Measurements from ENCODE around the gene SLC38A6. TPM values are rescaled to one million over a fixed set of nuclear protein-coding genes. Genes with fewer than 3 reads are reported as not detected.

The SLC38A6 gene
- total RNA-seq, 2 donors from 2014 or later = 5.9 to 9.3 TPM

DNA sequence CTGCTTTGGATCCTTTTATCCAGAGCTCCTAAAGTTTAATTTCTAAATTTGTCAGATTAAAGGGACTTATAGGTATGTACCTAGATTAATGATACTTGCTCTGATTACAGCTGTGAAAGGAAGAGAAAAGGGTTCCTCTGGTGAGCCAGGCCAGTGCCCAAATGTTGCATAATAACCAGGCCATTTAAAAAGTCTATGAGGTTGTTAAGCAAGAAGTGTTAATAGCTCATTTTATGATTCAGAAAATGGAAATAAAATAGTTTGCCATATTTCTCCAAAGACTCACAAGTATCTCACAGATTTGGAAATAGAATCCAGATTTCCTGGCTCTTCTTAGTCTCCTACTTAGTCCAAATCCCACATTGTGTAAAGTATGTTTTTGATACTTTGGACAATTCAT, 67.6 kb downstream of the SLC38A6 start:
- no peak for DNase-seq
- no peak for TF ChIP-seq POLR2A (IDR thresholded peaks at IDR 0.05)
- TF ChIP-seq, protein P1, sequence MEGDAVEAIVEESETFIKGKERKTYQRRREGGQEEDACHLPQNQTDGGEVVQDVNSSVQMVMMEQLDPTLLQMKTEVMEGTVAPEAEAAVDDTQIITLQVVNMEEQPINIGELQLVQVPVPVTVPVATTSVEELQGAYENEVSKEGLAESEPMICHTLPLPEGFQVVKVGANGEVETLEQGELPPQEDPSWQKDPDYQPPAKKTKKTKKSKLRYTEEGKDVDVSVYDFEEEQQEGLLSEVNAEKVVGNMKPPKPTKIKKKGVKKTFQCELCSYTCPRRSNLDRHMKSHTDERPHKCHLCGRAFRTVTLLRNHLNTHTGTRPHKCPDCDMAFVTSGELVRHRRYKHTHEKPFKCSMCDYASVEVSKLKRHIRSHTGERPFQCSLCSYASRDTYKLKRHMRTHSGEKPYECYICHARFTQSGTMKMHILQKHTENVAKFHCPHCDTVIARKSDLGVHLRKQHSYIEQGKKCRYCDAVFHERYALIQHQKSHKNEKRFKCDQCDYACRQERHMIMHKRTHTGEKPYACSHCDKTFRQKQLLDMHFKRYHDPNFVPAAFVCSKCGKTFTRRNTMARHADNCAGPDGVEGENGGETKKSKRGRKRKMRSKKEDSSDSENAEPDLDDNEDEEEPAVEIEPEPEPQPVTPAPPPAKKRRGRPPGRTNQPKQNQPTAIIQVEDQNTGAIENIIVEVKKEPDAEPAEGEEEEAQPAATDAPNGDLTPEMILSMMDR (IDR thresholded peaks at IDR 0.05) = no peak
- no peak for ATAC-seq
- no peaks in the 10 kb centered on the region for H3K9me3 ChIP-seq
- H3K4me3 ChIP-seq = no peak overlapping the region
- intact Hi-C loops (cut with DNase I) = no loop called here
- no peak overlapping the region for H3K27ac ChIP-seq
- no peaks in the 10 kb centered on the region for H3K27me3 ChIP-seq
- no peaks in the 10 kb centered on the region for H3K4me1 ChIP-seq
- no peaks in the 10 kb centered on the region for H3K36me3 ChIP-seq (replicated peaks in 1 of 2; ENCODE audit: insufficient read depth in 1 of 2, low read depth in 2 of 2)

DNA sequence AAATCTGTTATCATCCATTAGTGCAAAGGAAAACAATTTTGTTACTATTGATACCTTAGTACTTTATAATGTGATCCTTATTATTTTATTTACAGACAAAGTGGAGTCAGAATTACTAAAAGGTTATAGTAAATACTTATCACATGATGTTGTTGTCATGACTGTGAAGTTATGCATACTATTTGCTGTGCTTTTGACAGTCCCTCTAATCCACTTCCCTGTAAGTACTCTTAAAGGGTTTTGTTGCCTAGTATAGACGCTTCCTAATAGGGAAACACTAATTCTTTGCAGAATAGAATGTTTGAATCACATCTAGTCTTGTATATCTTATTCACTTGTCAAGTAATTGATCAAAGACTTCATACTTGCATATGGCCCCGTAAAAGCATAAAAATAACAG, 69.4 kb downstream of the SLC38A6 start:
- H3K36me3 ChIP-seq (replicated peaks in 1 of 2; ENCODE audit: insufficient read depth in 1 of 2, low read depth in 2 of 2) = no peaks in the 10 kb centered on the region
- no peak overlapping the region for H3K27ac ChIP-seq
- H3K4me3 ChIP-seq = no peak overlapping the region
- H3K4me1 ChIP-seq = no peaks in the 10 kb centered on the region
- TF ChIP-seq POLR2A (IDR thresholded peaks at IDR 0.05) = no peak
- TF ChIP-seq, protein P1 (IDR thresholded peaks at IDR 0.05) = no peak
- H3K27me3 ChIP-seq = no peaks in the 10 kb centered on the region
- no peak for DNase-seq
- WGBS, 2 donors = 93 to 95% methylated on average over 2 of the region's 2 CpGs
- no peak for ATAC-seq
- intact Hi-C loops (cut with DNase I) = no loop called here
- H3K9me3 ChIP-seq = no peaks in the 10 kb centered on the region

DNA sequence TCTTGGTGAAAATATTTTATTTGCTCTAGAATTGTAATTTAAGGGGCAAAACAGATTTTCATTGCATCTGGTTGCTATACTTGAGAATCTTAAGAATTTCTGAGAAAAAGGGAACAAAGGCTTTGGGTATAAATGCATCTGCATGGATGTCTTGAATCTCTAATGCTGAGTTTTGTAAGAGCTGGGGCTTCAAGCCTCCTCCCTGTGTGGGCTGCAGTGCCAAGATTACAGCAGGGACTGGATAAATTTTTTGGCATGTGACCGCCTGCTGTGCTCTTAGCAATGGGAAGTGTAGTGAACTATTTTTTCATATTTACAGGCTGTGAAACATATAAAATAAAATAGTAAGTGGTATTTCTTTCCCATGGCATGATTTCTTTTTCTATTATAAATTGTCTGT, 70.0 kb downstream of the SLC38A6 start:
- Histone ChIP-seq H3K4me3 (no peak overlapping the region), H3K36me3 (replicated peaks in 1 of 2; ENCODE audit: insufficient read depth in 1 of 2, low read depth in 2 of 2) (no peaks in the 10 kb centered on the region), H3K4me1 (no peaks in the 10 kb centered on the region), H3K9me3 (no peaks in the 10 kb centered on the region), H3K27me3 (no peaks in the 10 kb centered on the region), H3K27ac (no peak overlapping the region)
- WGBS, 2 donors = 88 to 91% methylated on average over 1 of the region's 1 CpG
- TF ChIP-seq POLR2A (IDR thresholded peaks at IDR 0.05) = no peak
- TF ChIP-seq, protein P1 (IDR thresholded peaks at IDR 0.05) = no peak
- DNase-seq (peak in 1 of 4 donors; percentile 2), ATAC-seq (no peak)
- intact Hi-C loops (cut with DNase I) = no loop called here

DNA sequence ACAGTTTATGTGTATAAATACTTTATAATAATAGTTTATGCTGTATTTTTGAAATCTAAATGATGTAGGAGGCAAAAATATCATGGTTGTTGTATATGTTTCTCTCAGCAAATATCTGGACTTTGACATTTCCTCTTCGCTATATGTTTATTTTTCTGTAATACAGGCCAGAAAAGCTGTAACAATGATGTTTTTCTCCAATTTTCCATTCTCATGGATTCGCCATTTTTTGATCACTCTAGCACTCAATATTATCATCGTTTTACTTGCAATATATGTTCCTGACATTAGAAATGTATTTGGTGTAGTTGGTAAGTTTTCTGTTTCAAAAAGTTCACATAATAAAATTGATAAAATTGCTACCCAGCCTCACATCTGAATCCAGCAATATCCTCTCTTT, 70.6 kb downstream of the SLC38A6 start:
- Histone ChIP-seq H3K27me3 (no peaks in the 10 kb centered on the region), H3K4me3 (no peak overlapping the region), H3K4me1 (no peaks in the 10 kb centered on the region), H3K9me3 (no peaks in the 10 kb centered on the region), H3K36me3 (replicated peaks in 1 of 2; ENCODE audit: insufficient read depth in 1 of 2, low read depth in 2 of 2) (no peaks in the 10 kb centered on the region), H3K27ac (no peak overlapping the region)
- intact Hi-C loops (cut with DNase I) = no loop called here
- ATAC-seq (no peak), DNase-seq (no peak)
- no peak for TF ChIP-seq POLR2A (IDR thresholded peaks at IDR 0.05)
- TF ChIP-seq, protein P1 (IDR thresholded peaks at IDR 0.05) = no peak
- WGBS, 2 donors = 89 to 92% methylated on average over 3 of the region's 3 CpGs

DNA sequence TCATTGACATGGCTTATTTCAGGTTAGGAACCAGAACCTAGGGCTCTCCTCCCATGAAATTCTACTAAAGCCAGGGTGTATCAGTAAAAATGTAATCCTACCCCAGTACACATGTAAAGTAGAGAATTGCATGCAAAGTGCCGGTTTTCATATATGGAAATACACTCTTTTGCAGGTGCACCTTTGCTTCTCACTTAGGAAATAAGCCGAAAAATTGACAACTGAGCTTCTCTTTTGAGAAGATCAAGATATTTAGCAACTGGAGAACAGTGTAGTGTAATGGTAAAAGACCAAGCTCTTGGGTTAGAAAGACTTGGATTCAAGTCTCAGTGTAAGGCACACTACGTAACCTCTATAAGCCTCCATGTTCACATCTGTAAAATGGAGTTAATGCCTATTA, 82.4 kb downstream of the SLC38A6 start:
- Histone ChIP-seq H3K36me3 (replicated peaks in 1 of 2; ENCODE audit: insufficient read depth in 1 of 2, low read depth in 2 of 2) (no peaks in the 10 kb centered on the region), H3K27ac (no peak overlapping the region), H3K4me3 (no peak overlapping the region), H3K4me1 (no peaks in the 10 kb centered on the region), H3K9me3 (no peaks in the 10 kb centered on the region), H3K27me3 (no peaks in the 10 kb centered on the region)
- DNase-seq = no peak
- no peak for TF ChIP-seq POLR2A (IDR thresholded peaks at IDR 0.05)
- TF ChIP-seq, protein P1 (IDR thresholded peaks at IDR 0.05) = no peak
- 94 to 96% methylated on average over 3 of the region's 3 CpGs for WGBS, 2 donors
- ATAC-seq = no peak
- intact Hi-C loops (cut with DNase I) = no loop called here

Data from body of pancreas (tissue), 4 donors.